ENCODE measurements around the gene BNIP1. TPM values are rescaled to one million over a fixed set of nuclear protein-coding genes. Genes with fewer than 3 reads are reported as not detected.

BNIP1 gene
- total RNA-seq, 2 donors from 2014 or later, result 6.8 to 7.3 TPM

GRCh38 chr5:173165177-173166016 is 21.1 kb downstream of the BNIP1 start:
- TF ChIP-seq CTCF (conservative IDR thresholded peaks at IDR 0.05), result no peak
- no peaks in the 10 kb centered on the region for H3K27me3 ChIP-seq (ENCODE audit: control insufficient read depth, insufficient read depth, low read length, poor library complexity, severe bottlenecking)
- H3K4me1 ChIP-seq (ENCODE audit: control insufficient read depth, insufficient read depth, low read length), result no peaks in the 10 kb centered on the region
- Mint-ChIP-seq H3K36me3 (ENCODE audit: low read depth) (peaks cover 1% of the 10 kb centered on the region), H3K9me3 (no peaks in the 10 kb centered on the region), H3K27me3 (ENCODE audit: insufficient read depth) (no peaks in the 10 kb centered on the region), H3K4me1 (no peaks in the 10 kb centered on the region), H3K27ac (no peak overlapping the region), H3K4me3 (no peak overlapping the region)
- WGBS, 2 experiments (ENCODE audit: insufficient coverage in 1 of 2, insufficient read length in 1 of 2), result 94% methylated on average over 2 of the region's 2 CpGs; no CpG with 5 or more reads in 1 of the 2 experiments
- H3K4me3 ChIP-seq (ENCODE audit: low read length), result no peak overlapping the region
- no peak overlapping the region for H3K27ac ChIP-seq (ENCODE audit: low read depth, low read length)
- DNase-seq, result no peak
- no peaks in the 10 kb centered on the region for H3K9me3 ChIP-seq (ENCODE audit: control insufficient read depth, low read length)
- H3K36me3 ChIP-seq (ENCODE audit: control insufficient read depth, insufficient read depth, low read length), result peaks cover 7% of the 10 kb centered on the region
- no peak overlapping the region for H3K9ac ChIP-seq (ENCODE audit: extremely low read depth, low read length, poor library complexity, severe bottlenecking)

- Histone ChIP-seq H3K27me3 (ENCODE audit: control insufficient read depth, insufficient read depth, low read length, poor library complexity, severe bottlenecking) (no peaks in the 10 kb centered on the region), H3K9me3 (ENCODE audit: control insufficient read depth, low read length) (no peaks in the 10 kb centered on the region), H3K36me3 (ENCODE audit: control insufficient read depth, insufficient read depth, low read length) (no peaks in the 10 kb centered on the region), H3K4me1 (ENCODE audit: control insufficient read depth, insufficient read depth, low read length) (no peaks in the 10 kb centered on the region), H3K4me3 (ENCODE audit: low read length) (no peak overlapping the region), H3K27ac (ENCODE audit: low read depth, low read length) (no peak overlapping the region), H3K9ac (ENCODE audit: extremely low read depth, low read length, poor library complexity, severe bottlenecking) (no peak overlapping the region)
- Mint-ChIP-seq H3K4me1 (peaks cover 10% of the 10 kb centered on the region), H3K36me3 (ENCODE audit: low read depth) (no peaks in the 10 kb centered on the region), H3K27me3 (ENCODE audit: insufficient read depth) (no peaks in the 10 kb centered on the region), H3K9me3 (no peaks in the 10 kb centered on the region), H3K27ac (no peak overlapping the region), H3K4me3 (no peak overlapping the region)
- TF ChIP-seq CTCF (conservative IDR thresholded peaks at IDR 0.05), result peak; percentile 28
- 93 to 94% methylated on average over 5 to 8 of the region's 8 CpGs for WGBS, 2 experiments (ENCODE audit: insufficient coverage in 1 of 2, insufficient read length in 1 of 2)
- no peak for DNase-seq
Observed at GRCh38 chr5:173172166-173172565, 27.8 kb downstream of the BNIP1 start.

- TF ChIP-seq CTCF (conservative IDR thresholded peaks at IDR 0.05), result no peak
- Histone ChIP-seq H3K36me3 (ENCODE audit: control insufficient read depth, insufficient read depth, low read length) (no peaks in the 10 kb centered on the region), H3K27me3 (ENCODE audit: control insufficient read depth, insufficient read depth, low read length, poor library complexity, severe bottlenecking) (no peaks in the 10 kb centered on the region), H3K4me3 (ENCODE audit: low read length) (no peak overlapping the region), H3K27ac (ENCODE audit: low read depth, low read length) (no peak overlapping the region), H3K9me3 (ENCODE audit: control insufficient read depth, low read length) (no peaks in the 10 kb centered on the region), H3K4me1 (ENCODE audit: control insufficient read depth, insufficient read depth, low read length) (no peaks in the 10 kb centered on the region), H3K9ac (ENCODE audit: extremely low read depth, low read length, poor library complexity, severe bottlenecking) (no peak overlapping the region)
- H3K4me3 Mint-ChIP-seq, result no peak overlapping the region
- no peaks in the 10 kb centered on the region for H3K9me3 Mint-ChIP-seq
- peak; percentile 63 for DNase-seq
- no peak overlapping the region for H3K27ac Mint-ChIP-seq
- peaks cover 10% of the 10 kb centered on the region for H3K27me3 Mint-ChIP-seq (ENCODE audit: insufficient read depth)
- no peaks in the 10 kb centered on the region for H3K36me3 Mint-ChIP-seq (ENCODE audit: low read depth)
- H3K4me1 Mint-ChIP-seq, result peaks cover 10% of the 10 kb centered on the region
- 30 to 56% methylated on average over 2 to 4 of the region's 4 CpGs for WGBS, 2 experiments (ENCODE audit: insufficient coverage in 1 of 2, insufficient read length in 1 of 2)
Observed at GRCh38 chr5:173175523-173175922, 31.2 kb downstream of the BNIP1 start.

Measured in endodermal cell (in vitro differentiated cells).